Measurements from ENCODE around the gene MYO15A. TPM values are rescaled to one million over a fixed set of nuclear protein-coding genes. Genes with fewer than 3 reads are reported as not detected.

MYO15A gene
- total and polyA plus RNA-seq, 9 donors: 1.5 to 5.4 (median 3.2) TPM

GRCh38 chr17:18167421-18167820 is 58.9 kb downstream of the MYO15A start:
- 84 to 98% (median 93%) methylated on average over 10 of the region's 10 CpGs for WGBS, 3 donors
- no peak for TF ChIP-seq EP300 (IDR thresholded peaks at IDR 0.05)
- no peak for TF ChIP-seq CTCF (IDR thresholded peaks at IDR 0.05)
- TF ChIP-seq POLR2A (IDR thresholded peaks at IDR 0.05): no peak
- H3K27me3 ChIP-seq: no peaks in the 10 kb centered on the region
- no peak for DNase-seq
- H3K9me3 ChIP-seq: no peaks in the 10 kb centered on the region
- no peaks in the 10 kb centered on the region for H3K36me3 ChIP-seq
- intact Hi-C loops (cut with DNase I): no loop called here
- no peak overlapping the region for H3K27ac ChIP-seq
- no peaks in the 10 kb centered on the region for H3K4me1 ChIP-seq (ENCODE audit: insufficient read depth)
- no peak overlapping the region for H3K4me3 ChIP-seq

GRCh38 chr17:18172531-18173278 is 64.1 kb downstream of the MYO15A start:
- H3K4me1 ChIP-seq (ENCODE audit: insufficient read depth): no peaks in the 10 kb centered on the region
- no peaks in the 10 kb centered on the region for H3K36me3 ChIP-seq
- no peak for DNase-seq
- whole genome bisulfite sequencing, 3 donors: 40 to 73% (median 58%) methylated on average over 3 of the region's 3 CpGs
- no peaks in the 10 kb centered on the region for H3K9me3 ChIP-seq
- H3K27me3 ChIP-seq: no peaks in the 10 kb centered on the region
- TF ChIP-seq POLR2A (IDR thresholded peaks at IDR 0.05) (no peak), CTCF (IDR thresholded peaks at IDR 0.05) (no peak), EP300 (IDR thresholded peaks at IDR 0.05) (no peak)
- intact Hi-C loops (cut with DNase I): no loop called here
- H3K27ac ChIP-seq: no peak overlapping the region
- H3K4me3 ChIP-seq: no peak overlapping the region

- Histone ChIP-seq H3K36me3 (no peaks in the 10 kb centered on the region), H3K27me3 (no peaks in the 10 kb centered on the region), H3K9me3 (no peaks in the 10 kb centered on the region), H3K4me3 (no peak overlapping the region), H3K27ac (no peak overlapping the region), H3K4me1 (ENCODE audit: insufficient read depth) (no peaks in the 10 kb centered on the region)
- TF ChIP-seq CTCF (IDR thresholded peaks at IDR 0.05): no peak
- no peak for TF ChIP-seq EP300 (IDR thresholded peaks at IDR 0.05)
- TF ChIP-seq POLR2A (IDR thresholded peaks at IDR 0.05): no peak
- 88 to 92% (median 89%) methylated on average over 13 to 14 of the region's 14 CpGs for WGBS, 3 donors
- intact Hi-C loops (cut with DNase I): no loop called here
- no peak for DNase-seq
Measured at GRCh38 chr17:18173740-18174139, 65.2 kb downstream of the MYO15A start.

- H3K36me3 ChIP-seq: no peaks in the 10 kb centered on the region
- H3K4me1 ChIP-seq (ENCODE audit: insufficient read depth): no peaks in the 10 kb centered on the region
- H3K27ac ChIP-seq: no peak overlapping the region
- no peaks in the 10 kb centered on the region for H3K27me3 ChIP-seq
- no peaks in the 10 kb centered on the region for H3K9me3 ChIP-seq
- intact Hi-C loops (cut with DNase I): no loop called here
- no peak overlapping the region for H3K4me3 ChIP-seq
- WGBS, 3 donors: 74 to 77% (median 75%) methylated on average over 7 of the region's 7 CpGs
- no peak for DNase-seq
- no peak for TF ChIP-seq CTCF (IDR thresholded peaks at IDR 0.05)
- TF ChIP-seq EP300 (IDR thresholded peaks at IDR 0.05): no peak
- TF ChIP-seq POLR2A (IDR thresholded peaks at IDR 0.05): no peak
Measured at GRCh38 chr17:18176176-18176575, 67.6 kb downstream of the MYO15A start.
